ENCODE results near the gene CWH43.

- TF ChIP-seq CHD4 (IDR thresholded peaks at IDR 0.05): no peak
- no peak for TF ChIP-seq USF2 (IDR thresholded peaks at IDR 0.05; ENCODE audit: borderline replicate concordance, low read depth, low read length)
- no peak for TF ChIP-seq BRCA1 (IDR thresholded peaks at IDR 0.05; ENCODE audit: low read depth, low read length)
- TF ChIP-seq EZH2 (IDR thresholded peaks at IDR 0.05; ENCODE audit: borderline replicate concordance, control insufficient read depth, low read depth, low read length): no peak
- TF ChIP-seq ZNF274 (IDR thresholded peaks at IDR 0.05; ENCODE audit: insufficient read depth, insufficient read length): no peak
- TF ChIP-seq, protein P1, sequence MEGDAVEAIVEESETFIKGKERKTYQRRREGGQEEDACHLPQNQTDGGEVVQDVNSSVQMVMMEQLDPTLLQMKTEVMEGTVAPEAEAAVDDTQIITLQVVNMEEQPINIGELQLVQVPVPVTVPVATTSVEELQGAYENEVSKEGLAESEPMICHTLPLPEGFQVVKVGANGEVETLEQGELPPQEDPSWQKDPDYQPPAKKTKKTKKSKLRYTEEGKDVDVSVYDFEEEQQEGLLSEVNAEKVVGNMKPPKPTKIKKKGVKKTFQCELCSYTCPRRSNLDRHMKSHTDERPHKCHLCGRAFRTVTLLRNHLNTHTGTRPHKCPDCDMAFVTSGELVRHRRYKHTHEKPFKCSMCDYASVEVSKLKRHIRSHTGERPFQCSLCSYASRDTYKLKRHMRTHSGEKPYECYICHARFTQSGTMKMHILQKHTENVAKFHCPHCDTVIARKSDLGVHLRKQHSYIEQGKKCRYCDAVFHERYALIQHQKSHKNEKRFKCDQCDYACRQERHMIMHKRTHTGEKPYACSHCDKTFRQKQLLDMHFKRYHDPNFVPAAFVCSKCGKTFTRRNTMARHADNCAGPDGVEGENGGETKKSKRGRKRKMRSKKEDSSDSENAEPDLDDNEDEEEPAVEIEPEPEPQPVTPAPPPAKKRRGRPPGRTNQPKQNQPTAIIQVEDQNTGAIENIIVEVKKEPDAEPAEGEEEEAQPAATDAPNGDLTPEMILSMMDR (IDR thresholded peaks at IDR 0.05 in 2 of 3, conservative IDR thresholded peaks at IDR 0.05 in 1 of 3; ENCODE audit: control insufficient read depth in 2 of 3, extremely low read depth in 1 of 3, insufficient read depth in 1 of 3, low read depth in 3 of 3, low read length in 3 of 3): no peak
- TF ChIP-seq KDM1A (IDR thresholded peaks at IDR 0.05; ENCODE audit: borderline replicate concordance): no peak
- TF ChIP-seq NR2F1 (conservative IDR thresholded peaks at IDR 0.05): no peak
- TF ChIP-seq MXI1 (IDR thresholded peaks at IDR 0.05; ENCODE audit: low read depth, low read length): no peak
- TF ChIP-seq ETV6 (conservative IDR thresholded peaks at IDR 0.05 in 1 of 2, IDR thresholded peaks at IDR 0.05 in 1 of 2; ENCODE audit: borderline replicate concordance in 1 of 2, low read depth in 1 of 2): no peak
- TF ChIP-seq ASH2L (IDR thresholded peaks at IDR 0.05; ENCODE audit: borderline replicate concordance, low read depth): no peak
- TF ChIP-seq ZBED1 (IDR thresholded peaks at IDR 0.05; ENCODE audit: borderline replicate concordance): no peak
- TF ChIP-seq TBL1XR1 (IDR thresholded peaks at IDR 0.05; ENCODE audit: low read depth, low read length): no peak
Measured at GRCh38 chr4:49000806-49001205, 14.7 kb downstream of the CWH43 start.

Data from GM12878 (cell line).